ENCODE measurements around the gene HIGD1A. TPM values are rescaled to one million over a fixed set of nuclear protein-coding genes. Genes with fewer than 3 reads are reported as not detected.

HIGD1A gene
- total RNA-seq, 1 experiment from 2014 or later = 77.6 TPM

- no peak overlapping the region for H3K56ac ChIP-seq (ENCODE audit: insufficient read length, low read depth, low read length)
- no peak overlapping the region for H2BK5ac ChIP-seq (ENCODE audit: insufficient read length, low read length)
- H3K4me1 ChIP-seq (ENCODE audit: insufficient read depth, low read length) = no peaks in the 10 kb centered on the region
- no peak overlapping the region for H4K8ac ChIP-seq (replicated peaks; ENCODE audit: insufficient read length, low read depth, low read length)
- no peak overlapping the region for H3K4ac ChIP-seq (ENCODE audit: low read depth, low read length)
- no CpG with 5 or more reads among the region's 4 CpGs for WGBS (ENCODE audit: extremely low coverage, insufficient read length, low lambda C conversion rate)
- H3K27me3 Mint-ChIP-seq (ENCODE audit: low read depth) = no peaks in the 10 kb centered on the region
- H3K9me3 Mint-ChIP-seq = no peaks in the 10 kb centered on the region; a peak in 1 of 5 replicates
- H3K4me1 Mint-ChIP-seq = peaks cover 16 to 23% of the 10 kb centered on the region in 2 experiments
- no peak overlapping the region for H3K4me2 ChIP-seq (ENCODE audit: insufficient read depth, insufficient read length, low read length)
- no peak overlapping the region for H3K4me3 Mint-ChIP-seq
- H2BK12ac ChIP-seq (ENCODE audit: insufficient read length, low read depth, low read length) = no peak overlapping the region
- H2AFZ ChIP-seq (ENCODE audit: low read length) = no peak overlapping the region
- no peak overlapping the region for H3K27ac Mint-ChIP-seq
- TF ChIP-seq CTCF (conservative IDR thresholded peaks at IDR 0.05) = no peak
- H3K79me1 ChIP-seq (ENCODE audit: insufficient read depth, low read depth, low read length, poor library complexity, severe bottlenecking) = no peaks in the 10 kb centered on the region
- H3K14ac ChIP-seq (ENCODE audit: insufficient read depth, low read length) = no peak overlapping the region
- H2BK15ac ChIP-seq (ENCODE audit: low read depth, low read length) = no peak overlapping the region
- no peaks in the 10 kb centered on the region for H3K9me3 ChIP-seq (ENCODE audit: control insufficient read depth, low read depth, low read length)
- H3K27ac ChIP-seq (ENCODE audit: insufficient read length, low read depth, low read length) = no peak overlapping the region
- no peak overlapping the region for H3T11ph ChIP-seq (ENCODE audit: low read length)
- DNase-seq = no peak
- no peak overlapping the region for H2BK120ac ChIP-seq (ENCODE audit: low read depth, low read length, poor library complexity, severe bottlenecking)
- H3K27me3 ChIP-seq (ENCODE audit: insufficient read depth, low read length) = no peaks in the 10 kb centered on the region
- no peaks in the 10 kb centered on the region for H4K20me1 ChIP-seq (ENCODE audit: control insufficient read depth, insufficient read depth, insufficient read length)
- no peaks in the 10 kb centered on the region for H3K23me2 ChIP-seq (ENCODE audit: insufficient read length, low read depth, low read length, poor library complexity, severe bottlenecking)
- H4K5ac ChIP-seq (ENCODE audit: insufficient read length, low read depth, low read length) = no peak overlapping the region
- no peak overlapping the region for H4K91ac ChIP-seq (ENCODE audit: insufficient read length, low read depth, low read length)
- H3K18ac ChIP-seq (ENCODE audit: insufficient read length, low read depth, low read length) = no peak overlapping the region
- no peak overlapping the region for H3K9ac ChIP-seq (ENCODE audit: extremely low read depth, insufficient read length, low read length)
- no peaks in the 10 kb centered on the region for H3K79me2 ChIP-seq (ENCODE audit: insufficient read depth, low read length)
- no peak overlapping the region for H2AK5ac ChIP-seq (ENCODE audit: insufficient read length, low read length)
- H3K23ac ChIP-seq (ENCODE audit: insufficient read length, low read depth, low read length) = no peak overlapping the region
- no peak overlapping the region for H2BK20ac ChIP-seq (ENCODE audit: low read depth, low read length, poor library complexity, severe bottlenecking)
- no peaks in the 10 kb centered on the region for H3K36me3 Mint-ChIP-seq (ENCODE audit: insufficient read depth in 1 of 3, low read depth in 3 of 3)
These were observed 23.4 kb upstream of the HIGD1A start for GRCh38 chr3:42827654-42828053.
